Hippocampal formation (tissue), 2 donors: ENCODE measurements around the gene GAD1.

Experiments
- DNase-seq, 2 donors: peaks; one replicate each; lab custom pipeline; 2025; lab: John Stamatoyannopoulos, UW

Gene GAD1

GRCh38 chr2:170816504-170817092, at the start of gene GAD1:
TSS of gene GAD1 (plus strand) at chr2:170816887. CDS start at chr2:170818592, 1,705 bp downstream.
- DNase-seq: peak in 1 of 2 donors; percentile 38

- no peak for DNase-seq
Measured at GRCh38 chr2:170770008-170770605, 46.6 kb upstream of the GAD1 start, which contains the start of gene ERICH2. TSS of gene ERICH2 (plus strand) at chr2:170770378. CDS start at chr2:170770682, 304 bp downstream.

- DNase-seq: peak; percentile 69 to 75
Measured at GRCh38 chr2:170770606-170771420, 45.9 kb upstream of the GAD1 start.

GRCh38 chr2:170771421-170771937, 45.2 kb upstream of the GAD1 start:
- DNase-seq: no peak

- DNase-seq: no peak
Measured at GRCh38 chr2:170772295-170772694, 44.4 kb upstream of the GAD1 start.

- no peak for DNase-seq
Measured at GRCh38 chr2:170774074-170774473, 42.6 kb upstream of the GAD1 start.

GRCh38 chr2:170778900-170779299, 37.8 kb upstream of the GAD1 start:
- DNase-seq: no peak

- DNase-seq: no peak
Measured at GRCh38 chr2:170779304-170779703, 37.4 kb upstream of the GAD1 start.

GRCh38 chr2:170782673-170783072, 34.0 kb upstream of the GAD1 start:
- no peak for DNase-seq

- no peak for DNase-seq
Measured at GRCh38 chr2:170783549-170783948, 33.1 kb upstream of the GAD1 start.

GRCh38 chr2:170798996-170799395, 17.7 kb upstream of the GAD1 start:
- no peak for DNase-seq

GRCh38 chr2:170806548-170806947, 10.1 kb upstream of the GAD1 start:
- no peak for DNase-seq

GRCh38 chr2:170812710-170813600, 3.7 kb upstream of the GAD1 start:
- peak in 1 of 2 donors; percentile 79 for DNase-seq

GRCh38 chr2:170813611-170814532, 2.8 kb upstream of the GAD1 start:
- DNase-seq: no peak

- no peak for DNase-seq
Measured at GRCh38 chr2:170814533-170815230, 2.0 kb upstream of the GAD1 start.

GRCh38 chr2:170815311-170815710, 1.4 kb upstream of the GAD1 start:
- DNase-seq: no peak

- no peak for DNase-seq
Measured at GRCh38 chr2:170815746-170816503, 762 bp upstream of the GAD1 start.

GRCh38 chr2:170817093-170818035, 677 bp downstream of the GAD1 start:
- DNase-seq: no peak
